Adrenal gland (tissue), 5 donors: ENCODE results near the gene SRXN1.

Experiments
- POLR2A ChIP-seq, 2 donors: fragments of 450-650 bp; IDR thresholded peaks; one replicate each; pipeline ENCODE4 v1.6.1; 2017; ENCODE audit warnings: antibody characterized with exemption in 2 of 2, mild to moderate bottlenecking in 2 of 2, moderate library complexity in 1 of 2
- TF ChIP-seq, protein P1 (sequence below), 6 experiments: fragments of 450-650 bp in 4 of 6; fragments of 200-600 bp in 2 of 6; sonication (generic) in 1 of 6; IDR thresholded peaks; 1 replicate in 5 of 6; 2 replicates in 1 of 6; pipeline versions ENCODE4 v1.5.1 to v1.8.0; 2016 to 2021; ENCODE audit warnings: antibody characterized with exemption in 6 of 6, mild to moderate bottlenecking in 2 of 6, moderate library complexity in 1 of 6
- donor health status: DM: no; HTN: no; CAD: no.

DNA sequence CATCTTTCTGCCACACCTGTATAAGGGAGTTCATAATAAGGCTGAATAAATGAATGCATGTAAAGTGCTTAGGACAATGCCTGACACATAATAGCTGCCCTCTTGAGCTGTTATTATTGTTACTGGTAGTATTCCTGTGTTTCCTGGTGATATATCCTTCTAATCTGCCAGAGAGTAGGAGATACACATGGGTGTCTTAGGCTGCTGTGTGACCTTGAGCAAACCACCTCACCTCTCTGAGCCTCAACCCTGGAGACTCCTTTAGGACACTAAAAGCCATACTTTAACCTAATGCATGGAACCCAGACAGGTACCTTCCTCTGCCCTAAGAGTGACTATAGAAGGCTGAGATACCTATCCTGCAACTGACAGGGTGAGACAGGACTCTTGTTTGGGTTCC, 15.1 kb upstream of the SRXN1 start:
- TF ChIP-seq, protein P1, sequence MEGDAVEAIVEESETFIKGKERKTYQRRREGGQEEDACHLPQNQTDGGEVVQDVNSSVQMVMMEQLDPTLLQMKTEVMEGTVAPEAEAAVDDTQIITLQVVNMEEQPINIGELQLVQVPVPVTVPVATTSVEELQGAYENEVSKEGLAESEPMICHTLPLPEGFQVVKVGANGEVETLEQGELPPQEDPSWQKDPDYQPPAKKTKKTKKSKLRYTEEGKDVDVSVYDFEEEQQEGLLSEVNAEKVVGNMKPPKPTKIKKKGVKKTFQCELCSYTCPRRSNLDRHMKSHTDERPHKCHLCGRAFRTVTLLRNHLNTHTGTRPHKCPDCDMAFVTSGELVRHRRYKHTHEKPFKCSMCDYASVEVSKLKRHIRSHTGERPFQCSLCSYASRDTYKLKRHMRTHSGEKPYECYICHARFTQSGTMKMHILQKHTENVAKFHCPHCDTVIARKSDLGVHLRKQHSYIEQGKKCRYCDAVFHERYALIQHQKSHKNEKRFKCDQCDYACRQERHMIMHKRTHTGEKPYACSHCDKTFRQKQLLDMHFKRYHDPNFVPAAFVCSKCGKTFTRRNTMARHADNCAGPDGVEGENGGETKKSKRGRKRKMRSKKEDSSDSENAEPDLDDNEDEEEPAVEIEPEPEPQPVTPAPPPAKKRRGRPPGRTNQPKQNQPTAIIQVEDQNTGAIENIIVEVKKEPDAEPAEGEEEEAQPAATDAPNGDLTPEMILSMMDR (IDR thresholded peaks at IDR 0.05): no peak
- TF ChIP-seq POLR2A (IDR thresholded peaks at IDR 0.05): no peak
